SK-N-SH treated with all-trans-retinoic acid at 6 μM for 48 hours (cell line): ENCODE results near the gene SERPINB12.

ENCODE experiments used
- ATAC-seq: fragments of 200-7000 bp; cut with Tn5 transposase; 3 replicates; pipeline ENCODE4 v1.9.1; 2020; ENCODE audit warnings: mild to moderate bottlenecking, moderate library complexity
- ARNTL ChIP-seq: fragments of 450-650 bp; formaldehyde crosslinking; IDR thresholded peaks from 2 replicates; pipeline ENCODE4 v1.5.0; 2020; ENCODE audit warnings: low read depth, mild to moderate bottlenecking, moderate library complexity, borderline replicate concordance
- BACH2 ChIP-seq: fragments of 250-450 bp; sonication (Bioruptor Pico); IDR thresholded peaks from 2 replicates; pipeline ENCODE4 v1.9.0; 2021; ENCODE audit warnings: mild to moderate bottlenecking, borderline replicate concordance
- CSDC2 ChIP-seq: fragments of 250-450 bp; sonication (Bioruptor Pico); IDR thresholded peaks from 2 replicates; pipeline ENCODE4 v1.5.0; 2020; ENCODE audit warnings: mild to moderate bottlenecking, moderate library complexity
- ESRRG ChIP-seq: fragments of 250-450 bp; sonication (Bioruptor Pico); IDR thresholded peaks from 2 replicates; pipeline ENCODE4 v1.6.1; 2021; ENCODE audit warnings: mild to moderate bottlenecking
- GLIS3 ChIP-seq: fragments of 250-450 bp; sonication (Bioruptor Pico); IDR thresholded peaks from 2 replicates; pipeline ENCODE4 v1.5.0; 2020; ENCODE audit warnings: mild to moderate bottlenecking, moderate library complexity
- ISL1 ChIP-seq: fragments of 250-450 bp; sonication (Bioruptor Pico); IDR thresholded peaks from 2 replicates; pipeline ENCODE4 v2.1.2; 2022; ENCODE audit warnings: mild to moderate bottlenecking, moderate library complexity
- OSR1 ChIP-seq: fragments of 250-450 bp; sonication (Bioruptor Pico); IDR thresholded peaks from 2 replicates; pipeline ENCODE4 v1.8.0; 2022; ENCODE audit warnings: moderate library complexity, mild to moderate bottlenecking, inconsistent platforms
- PPARA ChIP-seq: fragments of 250-450 bp; sonication (Bioruptor Pico); IDR thresholded peaks from 2 replicates; pipeline ENCODE4 v1.5.0; 2020; ENCODE audit warnings: mild to moderate bottlenecking, borderline replicate concordance
- RARB ChIP-seq: fragments of 250-450 bp; sonication (Bioruptor Pico); IDR thresholded peaks from 2 replicates; pipeline ENCODE4 v1.8.0; 2021; ENCODE audit warnings: mild to moderate bottlenecking, moderate library complexity
- SNAI2 ChIP-seq: fragments of 250-450 bp; sonication (Bioruptor Pico); IDR thresholded peaks from 2 replicates; pipeline ENCODE4 v1.5.0; 2020; ENCODE audit warnings: mild to moderate bottlenecking, moderate library complexity
- TCF4 ChIP-seq: fragments of 250-450 bp; sonication (Bioruptor Pico); IDR thresholded peaks from 2 replicates; pipeline ENCODE4 v1.8.0; 2021; ENCODE audit warnings: mild to moderate bottlenecking, moderate library complexity, borderline replicate concordance
- TOX ChIP-seq: fragments of 250-450 bp; sonication (Bioruptor Pico); IDR thresholded peaks from 2 replicates; pipeline ENCODE4 v1.8.0; 2021; ENCODE audit warnings: mild to moderate bottlenecking, moderate library complexity, borderline replicate concordance
- ZC3H10 ChIP-seq: fragments of 250-450 bp; sonication (Bioruptor Pico); IDR thresholded peaks from 2 replicates; pipeline ENCODE4 v1.5.1; 2021; ENCODE audit warnings: mild to moderate bottlenecking, moderate library complexity
- ZFP3 ChIP-seq: fragments of 250-450 bp; sonication (Bioruptor Pico); IDR thresholded peaks from 2 replicates; pipeline ENCODE4 v1.5.0; 2020; ENCODE audit warnings: mild to moderate bottlenecking, moderate library complexity
- ZFP30 ChIP-seq: fragments of 450-650 bp; formaldehyde crosslinking; IDR thresholded peaks from 2 replicates; pipeline ENCODE4 v1.5.0; 2022; ENCODE audit warnings: mild to moderate bottlenecking, moderate library complexity
- ZNF565 ChIP-seq: fragments of 450-650 bp; formaldehyde crosslinking; conservative IDR thresholded peaks from 2 replicates; pipeline ENCODE4 v1.5.0; 2020; ENCODE audit warnings: low read depth, mild to moderate bottlenecking, moderate library complexity
- ZNF70 ChIP-seq: fragments of 450-650 bp; formaldehyde crosslinking; IDR thresholded peaks from 2 replicates; pipeline ENCODE4 v1.5.0; 2020; ENCODE audit warnings: mild to moderate bottlenecking, moderate library complexity
- TF ChIP-seq, protein P1 (sequence below): fragments of 250-450 bp; sonication (Bioruptor Pico); IDR thresholded peaks from 2 replicates; pipeline ENCODE4 v1.5.0; 2020; ENCODE audit warnings: mild to moderate bottlenecking, moderate library complexity
- TF ChIP-seq, protein P2 (sequence below): fragments of 250-450 bp; sonication (Bioruptor Pico); IDR thresholded peaks from 2 replicates; pipeline ENCODE4 v1.5.1; 2021; ENCODE audit warnings: mild to moderate bottlenecking, moderate library complexity
- TF ChIP-seq, protein P3 (sequence below): fragments of 250-450 bp; sonication (Bioruptor Pico); IDR thresholded peaks from 2 replicates; pipeline ENCODE4 v1.5.1; 2020; ENCODE audit warnings: low read depth, mild to moderate bottlenecking, moderate library complexity
- TF ChIP-seq, protein P4 (sequence below): fragments of 250-450 bp; sonication (Bioruptor Pico); IDR thresholded peaks from 2 replicates; pipeline ENCODE4 v1.8.0; 2021; ENCODE audit warnings: low read depth, mild to moderate bottlenecking, moderate library complexity, borderline replicate concordance
- TF ChIP-seq, protein P5 (sequence below): fragments of 250-450 bp; sonication (Bioruptor Pico); IDR thresholded peaks from 2 replicates; pipeline ENCODE4 v1.8.0; 2020; ENCODE audit warnings: mild to moderate bottlenecking, moderate library complexity, borderline replicate concordance

The SERPINB12 gene

DNA sequence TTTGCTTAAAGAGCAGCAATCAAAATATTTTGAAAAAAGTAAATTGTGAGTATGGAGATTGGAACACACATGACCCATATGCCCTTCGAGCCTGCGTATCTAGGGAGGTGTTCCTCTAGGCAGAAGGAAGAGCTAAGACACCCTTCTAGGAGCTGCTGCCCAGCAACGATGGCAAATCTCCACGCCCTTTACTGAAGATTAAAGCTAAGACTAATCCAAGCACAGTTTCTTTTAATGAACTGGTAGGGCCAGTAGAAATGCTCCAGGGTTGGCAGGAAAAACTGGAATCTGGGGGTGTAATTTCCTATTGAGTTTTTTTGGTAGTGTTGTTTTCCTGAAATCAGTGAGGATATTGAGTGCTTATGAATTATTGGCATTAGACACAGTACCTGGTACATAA is 44.3 kb downstream of the SERPINB12 start:
- TF ChIP-seq, protein P1, sequence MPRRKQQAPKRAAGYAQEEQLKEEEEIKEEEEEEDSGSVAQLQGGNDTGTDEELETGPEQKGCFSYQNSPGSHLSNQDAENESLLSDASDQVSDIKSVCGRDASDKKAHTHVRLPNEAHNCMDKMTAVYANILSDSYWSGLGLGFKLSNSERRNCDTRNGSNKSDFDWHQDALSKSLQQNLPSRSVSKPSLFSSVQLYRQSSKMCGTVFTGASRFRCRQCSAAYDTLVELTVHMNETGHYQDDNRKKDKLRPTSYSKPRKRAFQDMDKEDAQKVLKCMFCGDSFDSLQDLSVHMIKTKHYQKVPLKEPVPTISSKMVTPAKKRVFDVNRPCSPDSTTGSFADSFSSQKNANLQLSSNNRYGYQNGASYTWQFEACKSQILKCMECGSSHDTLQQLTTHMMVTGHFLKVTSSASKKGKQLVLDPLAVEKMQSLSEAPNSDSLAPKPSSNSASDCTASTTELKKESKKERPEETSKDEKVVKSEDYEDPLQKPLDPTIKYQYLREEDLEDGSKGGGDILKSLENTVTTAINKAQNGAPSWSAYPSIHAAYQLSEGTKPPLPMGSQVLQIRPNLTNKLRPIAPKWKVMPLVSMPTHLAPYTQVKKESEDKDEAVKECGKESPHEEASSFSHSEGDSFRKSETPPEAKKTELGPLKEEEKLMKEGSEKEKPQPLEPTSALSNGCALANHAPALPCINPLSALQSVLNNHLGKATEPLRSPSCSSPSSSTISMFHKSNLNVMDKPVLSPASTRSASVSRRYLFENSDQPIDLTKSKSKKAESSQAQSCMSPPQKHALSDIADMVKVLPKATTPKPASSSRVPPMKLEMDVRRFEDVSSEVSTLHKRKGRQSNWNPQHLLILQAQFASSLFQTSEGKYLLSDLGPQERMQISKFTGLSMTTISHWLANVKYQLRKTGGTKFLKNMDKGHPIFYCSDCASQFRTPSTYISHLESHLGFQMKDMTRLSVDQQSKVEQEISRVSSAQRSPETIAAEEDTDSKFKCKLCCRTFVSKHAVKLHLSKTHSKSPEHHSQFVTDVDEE: no peak
- no peak for TF ChIP-seq ZNF70 (CRISPR knock-in tag)
- TF ChIP-seq ZFP30: no peak
- TF ChIP-seq, protein P2, sequence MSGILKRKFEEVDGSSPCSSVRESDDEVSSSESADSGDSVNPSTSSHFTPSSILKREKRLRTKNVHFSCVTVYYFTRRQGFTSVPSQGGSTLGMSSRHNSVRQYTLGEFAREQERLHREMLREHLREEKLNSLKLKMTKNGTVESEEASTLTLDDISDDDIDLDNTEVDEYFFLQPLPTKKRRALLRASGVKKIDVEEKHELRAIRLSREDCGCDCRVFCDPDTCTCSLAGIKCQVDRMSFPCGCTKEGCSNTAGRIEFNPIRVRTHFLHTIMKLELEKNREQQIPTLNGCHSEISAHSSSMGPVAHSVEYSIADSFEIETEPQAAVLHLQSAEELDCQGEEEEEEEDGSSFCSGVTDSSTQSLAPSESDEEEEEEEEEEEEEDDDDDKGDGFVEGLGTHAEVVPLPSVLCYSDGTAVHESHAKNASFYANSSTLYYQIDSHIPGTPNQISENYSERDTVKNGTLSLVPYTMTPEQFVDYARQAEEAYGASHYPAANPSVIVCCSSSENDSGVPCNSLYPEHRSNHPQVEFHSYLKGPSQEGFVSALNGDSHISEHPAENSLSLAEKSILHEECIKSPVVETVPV (CRISPR knock-in tag): no peak
- no peak for TF ChIP-seq ISL1 (CRISPR knock-in tag)
- ATAC-seq: no peak

DNA sequence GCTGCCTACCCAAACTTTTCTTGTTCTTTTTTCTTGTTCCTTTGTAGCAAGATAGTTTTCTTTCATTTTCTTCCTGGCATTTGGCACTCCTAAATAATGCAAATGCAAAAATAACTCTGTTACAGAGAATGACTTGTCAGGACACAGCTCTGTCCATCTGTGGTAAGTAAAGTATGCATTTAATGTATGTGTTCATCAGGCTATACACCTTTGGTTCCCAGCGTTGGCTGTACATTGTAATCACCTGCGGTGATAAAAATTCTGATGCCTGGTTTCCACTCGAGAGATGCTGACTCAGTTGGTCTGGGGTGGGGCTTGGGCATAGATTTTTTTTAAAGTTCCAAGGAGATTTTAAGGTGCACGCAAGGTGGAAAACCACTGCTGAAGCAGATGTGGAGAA is 44.8 kb downstream of the SERPINB12 start, which contains the start of gene SERPINB13:
Gene SERPINB13, plus strand, starts transcription at position 378 of the 400 bp plus-strand sequence. CDS start 1,325 bp downstream, outside the sequence.
- TF ChIP-seq ARNTL (CRISPR knock-in tag): no peak
- TF ChIP-seq TOX: no peak
- TF ChIP-seq PPARA (CRISPR knock-in tag): no peak
- TF ChIP-seq ZNF70 (CRISPR knock-in tag): no peak
- ATAC-seq: no peak

DNA sequence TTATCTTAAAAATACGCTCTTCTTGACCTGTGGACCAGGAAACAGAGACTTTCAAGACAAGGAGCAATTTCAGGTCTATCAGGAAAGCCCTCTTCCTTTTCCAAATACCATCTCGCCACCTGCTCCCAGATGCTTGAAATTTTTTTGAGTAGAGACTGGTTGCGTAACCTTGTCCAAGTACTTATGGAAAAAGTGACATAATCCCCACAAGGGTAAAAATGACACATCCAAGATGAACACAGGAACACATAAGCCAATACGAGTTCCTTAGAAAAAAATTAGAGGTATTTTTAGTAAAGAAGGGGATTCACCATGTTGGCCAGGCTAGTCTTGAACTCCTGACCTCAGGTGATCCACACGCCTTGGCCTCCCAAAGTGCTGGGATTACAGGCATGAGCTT is 46.7 kb downstream of the SERPINB12 start:
- ATAC-seq: no peak
- no peak for TF ChIP-seq ESRRG
- TF ChIP-seq SNAI2: no peak
- TF ChIP-seq, protein P3, sequence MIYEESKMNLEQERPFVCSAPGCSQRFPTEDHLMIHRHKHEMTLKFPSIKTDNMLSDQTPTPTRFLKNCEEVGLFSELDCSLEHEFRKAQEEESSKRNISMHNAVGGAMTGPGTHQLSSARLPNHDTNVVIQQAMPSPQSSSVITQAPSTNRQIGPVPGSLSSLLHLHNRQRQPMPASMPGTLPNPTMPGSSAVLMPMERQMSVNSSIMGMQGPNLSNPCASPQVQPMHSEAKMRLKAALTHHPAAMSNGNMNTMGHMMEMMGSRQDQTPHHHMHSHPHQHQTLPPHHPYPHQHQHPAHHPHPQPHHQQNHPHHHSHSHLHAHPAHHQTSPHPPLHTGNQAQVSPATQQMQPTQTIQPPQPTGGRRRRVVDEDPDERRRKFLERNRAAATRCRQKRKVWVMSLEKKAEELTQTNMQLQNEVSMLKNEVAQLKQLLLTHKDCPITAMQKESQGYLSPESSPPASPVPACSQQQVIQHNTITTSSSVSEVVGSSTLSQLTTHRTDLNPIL (CRISPR knock-in tag): no peak
- TF ChIP-seq BACH2 (CRISPR knock-in tag): no peak
- TF ChIP-seq RARB: no peak
- TF ChIP-seq PPARA (CRISPR knock-in tag): no peak
- TF ChIP-seq, protein P4, sequence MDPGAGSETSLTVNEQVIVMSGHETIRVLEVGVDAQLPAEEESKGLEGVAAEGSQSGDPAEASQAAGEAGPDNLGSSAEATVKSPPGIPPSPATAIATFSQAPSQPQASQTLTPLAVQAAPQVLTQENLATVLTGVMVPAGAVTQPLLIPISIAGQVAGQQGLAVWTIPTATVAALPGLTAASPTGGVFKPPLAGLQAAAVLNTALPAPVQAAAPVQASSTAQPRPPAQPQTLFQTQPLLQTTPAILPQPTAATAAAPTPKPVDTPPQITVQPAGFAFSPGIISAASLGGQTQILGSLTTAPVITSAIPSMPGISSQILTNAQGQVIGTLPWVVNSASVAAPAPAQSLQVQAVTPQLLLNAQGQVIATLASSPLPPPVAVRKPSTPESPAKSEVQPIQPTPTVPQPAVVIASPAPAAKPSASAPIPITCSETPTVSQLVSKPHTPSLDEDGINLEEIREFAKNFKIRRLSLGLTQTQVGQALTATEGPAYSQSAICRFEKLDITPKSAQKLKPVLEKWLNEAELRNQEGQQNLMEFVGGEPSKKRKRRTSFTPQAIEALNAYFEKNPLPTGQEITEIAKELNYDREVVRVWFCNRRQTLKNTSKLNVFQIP (CRISPR knock-in tag): no peak
- no peak for TF ChIP-seq ZFP3 (CRISPR knock-in tag)
- no peak for TF ChIP-seq OSR1 (CRISPR knock-in tag)
- no peak for TF ChIP-seq ZC3H10 (CRISPR knock-in tag)
- TF ChIP-seq, protein P2 (CRISPR knock-in tag): no peak
- TF ChIP-seq ZNF565 (CRISPR knock-in tag): no peak
- TF ChIP-seq, protein P5, sequence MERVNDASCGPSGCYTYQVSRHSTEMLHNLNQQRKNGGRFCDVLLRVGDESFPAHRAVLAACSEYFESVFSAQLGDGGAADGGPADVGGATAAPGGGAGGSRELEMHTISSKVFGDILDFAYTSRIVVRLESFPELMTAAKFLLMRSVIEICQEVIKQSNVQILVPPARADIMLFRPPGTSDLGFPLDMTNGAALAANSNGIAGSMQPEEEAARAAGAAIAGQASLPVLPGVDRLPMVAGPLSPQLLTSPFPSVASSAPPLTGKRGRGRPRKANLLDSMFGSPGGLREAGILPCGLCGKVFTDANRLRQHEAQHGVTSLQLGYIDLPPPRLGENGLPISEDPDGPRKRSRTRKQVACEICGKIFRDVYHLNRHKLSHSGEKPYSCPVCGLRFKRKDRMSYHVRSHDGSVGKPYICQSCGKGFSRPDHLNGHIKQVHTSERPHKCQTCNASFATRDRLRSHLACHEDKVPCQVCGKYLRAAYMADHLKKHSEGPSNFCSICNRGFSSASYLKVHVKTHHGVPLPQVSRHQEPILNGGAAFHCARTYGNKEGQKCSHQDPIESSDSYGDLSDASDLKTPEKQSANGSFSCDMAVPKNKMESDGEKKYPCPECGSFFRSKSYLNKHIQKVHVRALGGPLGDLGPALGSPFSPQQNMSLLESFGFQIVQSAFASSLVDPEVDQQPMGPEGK: no peak
- TF ChIP-seq TCF4: no peak
- TF ChIP-seq, protein P1: no peak
- TF ChIP-seq GLIS3 (CRISPR knock-in tag): no peak
- no peak for TF ChIP-seq ZFP30
- TF ChIP-seq ZNF70 (CRISPR knock-in tag): no peak
- no peak for TF ChIP-seq CSDC2 (CRISPR knock-in tag)
- TF ChIP-seq TOX: no peak
